ENCODE measurements around the gene COX5B.
A peak's percentile ranks its signal among the peaks of the same experiment; 100 is the strongest.
"Not testable (repeated sequence)": the region's sequence is repeated elsewhere in the genome, so short reads cannot be mapped to it uniquely, and the experiment has no call there.

The COX5B gene

DNA sequence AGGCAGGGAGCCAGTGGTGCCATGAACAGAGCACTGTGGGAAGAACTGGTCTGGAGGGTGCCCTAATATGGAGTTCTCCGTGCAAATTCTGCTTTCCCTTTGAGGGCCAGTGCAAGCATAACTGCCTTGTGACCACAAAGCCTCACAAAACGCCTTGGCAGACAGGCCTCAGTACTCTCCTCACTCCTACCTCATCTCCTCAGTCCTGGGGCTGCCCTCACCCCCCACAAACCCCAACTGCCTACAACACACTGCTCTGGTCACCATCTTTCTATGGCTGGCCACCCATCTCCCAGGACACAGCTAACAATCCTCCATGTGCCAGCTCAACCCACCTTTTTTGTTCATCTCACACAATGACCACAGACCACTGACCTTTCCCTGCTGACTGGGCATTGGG, 8.9 kb downstream of the COX5B start:
- DNase-seq, result no peak

DNA sequence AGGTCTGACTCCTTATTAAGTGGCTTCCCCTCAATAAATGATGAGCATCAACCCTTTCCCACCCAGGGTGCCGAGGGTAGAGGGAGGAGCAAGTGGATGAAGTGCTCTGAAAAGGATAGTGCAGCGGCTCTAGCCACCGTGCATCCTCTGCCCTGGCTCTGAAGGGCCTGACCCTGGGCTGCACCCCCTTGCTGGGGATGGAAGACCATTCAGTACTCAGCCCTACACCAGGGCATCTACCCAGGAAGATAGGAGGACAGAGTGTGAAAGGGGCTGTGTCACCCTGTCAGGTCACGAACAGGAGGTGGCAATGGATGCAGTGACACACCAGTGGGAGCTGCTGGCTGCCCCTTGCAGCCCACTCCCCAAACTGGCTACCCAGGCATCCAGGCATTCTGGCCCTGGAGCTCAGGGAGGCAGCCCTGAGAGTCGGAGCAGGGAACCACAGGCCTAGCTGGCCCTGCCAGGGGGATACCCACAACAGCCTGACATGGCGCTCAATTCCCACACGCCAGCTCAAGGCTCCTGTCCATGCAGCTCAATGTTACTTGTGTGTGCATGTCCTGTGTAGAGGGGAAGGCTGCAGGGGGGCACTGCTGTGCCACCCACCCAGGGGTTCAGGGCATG, 10.4 kb downstream of the COX5B start:
- DNase-seq, result no peak

DNA sequence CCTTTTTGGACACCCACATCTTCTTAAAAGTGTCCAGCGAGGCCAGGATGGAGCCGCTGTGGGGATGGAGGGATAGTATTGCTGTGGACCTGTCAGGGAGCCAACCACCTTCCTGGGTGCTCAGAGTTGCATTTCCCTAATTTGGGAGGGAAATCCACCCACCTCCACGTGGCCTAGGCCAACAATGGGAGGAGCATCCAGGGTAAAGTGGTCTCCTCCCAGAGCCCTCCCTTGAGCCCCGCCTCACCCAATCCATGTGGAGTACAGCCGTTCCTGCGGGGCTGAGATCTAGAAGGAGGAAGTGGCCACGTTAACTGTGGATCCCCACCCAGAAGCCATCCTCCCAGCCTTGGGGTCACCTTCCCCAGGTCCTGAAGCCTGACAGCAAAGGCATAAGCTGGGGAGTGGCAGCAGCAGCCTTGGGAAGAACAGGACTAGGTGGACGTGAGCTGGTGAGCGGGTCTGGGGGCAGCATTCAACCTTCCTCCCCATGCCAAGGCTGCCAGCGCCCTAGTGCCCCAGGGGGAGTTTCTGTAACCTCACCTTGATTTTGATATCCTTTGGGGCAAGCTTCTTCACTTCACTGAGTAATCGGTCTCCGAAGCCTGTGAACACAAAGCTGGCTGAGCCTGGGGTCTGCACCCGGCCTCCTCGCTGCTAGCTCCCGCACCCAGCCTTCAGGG, 11.2 kb downstream of the COX5B start:
- DNase-seq, result no peak

DNA sequence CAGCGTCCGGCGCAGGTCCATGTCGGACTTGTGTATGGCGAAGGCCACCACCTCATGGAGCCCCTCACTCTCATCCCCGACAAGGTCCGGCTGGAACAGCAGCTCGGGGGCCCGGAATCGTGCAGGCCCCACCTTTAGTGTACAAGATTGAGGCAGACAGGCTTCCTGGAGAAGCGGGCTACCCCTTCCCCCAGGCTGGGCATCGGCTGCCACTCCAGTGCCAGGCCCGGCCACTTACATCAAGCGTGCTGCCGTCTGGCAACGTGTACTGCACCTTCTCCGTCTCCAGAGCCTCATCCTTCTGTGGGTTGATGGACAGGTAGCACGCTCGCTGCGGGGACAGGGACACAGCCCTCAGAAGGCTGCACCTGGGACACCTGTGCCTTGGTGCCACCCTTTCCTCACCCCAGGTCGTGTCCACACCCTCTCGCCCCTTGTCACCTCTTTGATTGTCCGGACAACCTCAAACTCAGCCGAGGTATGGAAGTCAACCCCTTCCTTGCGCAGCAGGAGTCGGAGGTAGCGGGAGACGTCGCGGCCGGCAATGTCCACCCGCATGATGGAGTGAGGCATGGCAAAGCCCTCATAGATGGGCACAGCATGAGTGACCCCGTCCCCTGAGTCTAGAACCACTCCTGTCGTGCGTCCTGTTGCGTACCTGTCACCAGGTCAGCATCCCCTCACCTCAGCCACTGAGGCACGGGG, 12.3 kb downstream of the COX5B start:
- no peak for DNase-seq

DNA sequence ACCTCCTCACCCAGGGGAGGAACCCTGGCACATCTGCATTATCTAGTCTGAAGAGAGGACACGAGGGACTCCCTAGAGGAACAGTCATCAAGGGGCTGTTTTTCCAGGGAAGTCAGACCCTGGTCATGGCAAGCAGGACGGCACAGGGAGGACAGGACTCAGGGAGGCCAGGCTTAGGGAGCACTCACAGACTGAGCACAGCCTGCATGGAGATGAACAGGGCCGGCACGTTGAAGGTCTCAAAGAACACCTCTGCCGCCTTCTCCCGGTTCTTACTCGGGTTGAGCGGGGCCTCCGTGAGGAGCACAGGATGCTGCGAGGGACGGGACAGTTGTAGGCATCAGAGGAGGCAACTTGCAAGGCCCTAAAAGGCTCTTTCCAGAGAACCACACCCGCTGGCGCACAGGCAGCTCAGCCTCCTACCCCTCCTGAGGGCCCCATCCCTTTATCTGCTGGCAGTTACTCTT, 12.9 kb downstream of the COX5B start:
- DNase-seq, result no peak

DNA sequence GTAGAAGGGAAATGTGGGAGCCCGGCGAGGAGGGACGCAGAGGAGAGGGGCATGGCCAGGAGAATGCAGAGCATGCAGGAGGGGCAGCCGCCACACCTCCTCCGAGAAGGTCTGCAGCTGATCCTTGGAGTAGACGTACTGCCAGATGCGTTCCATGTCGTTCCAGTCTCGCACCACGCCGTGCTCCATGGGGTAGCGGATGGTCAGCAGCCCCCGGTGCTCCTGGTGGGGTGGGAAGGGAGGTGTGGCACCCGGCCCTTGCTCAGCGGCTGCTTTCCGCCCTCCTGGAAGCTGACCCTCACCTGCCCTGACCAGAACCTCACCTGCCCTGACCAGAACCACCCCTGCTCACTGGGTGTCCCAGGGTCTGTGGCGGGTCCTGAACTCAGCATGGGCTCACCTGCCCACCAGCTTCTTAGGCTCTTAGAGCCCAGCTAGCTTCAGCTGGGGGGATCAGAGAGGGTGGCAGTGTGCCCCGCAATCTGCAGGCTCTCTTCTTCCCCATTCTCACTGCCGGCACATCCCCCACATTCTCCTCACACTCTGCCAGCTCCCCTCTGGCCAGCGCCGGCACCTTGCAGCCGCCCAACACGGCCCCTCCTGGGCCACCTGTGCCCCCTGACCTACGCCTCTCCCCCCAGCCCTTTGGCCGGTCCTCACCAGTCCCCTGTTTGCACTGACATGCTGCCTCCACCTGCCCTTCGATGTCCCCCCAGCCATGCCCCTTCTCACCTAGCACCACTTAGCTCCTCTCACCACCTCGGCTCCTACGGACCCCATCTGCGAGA, 13.6 kb downstream of the COX5B start:
- DNase-seq, result no peak

DNA sequence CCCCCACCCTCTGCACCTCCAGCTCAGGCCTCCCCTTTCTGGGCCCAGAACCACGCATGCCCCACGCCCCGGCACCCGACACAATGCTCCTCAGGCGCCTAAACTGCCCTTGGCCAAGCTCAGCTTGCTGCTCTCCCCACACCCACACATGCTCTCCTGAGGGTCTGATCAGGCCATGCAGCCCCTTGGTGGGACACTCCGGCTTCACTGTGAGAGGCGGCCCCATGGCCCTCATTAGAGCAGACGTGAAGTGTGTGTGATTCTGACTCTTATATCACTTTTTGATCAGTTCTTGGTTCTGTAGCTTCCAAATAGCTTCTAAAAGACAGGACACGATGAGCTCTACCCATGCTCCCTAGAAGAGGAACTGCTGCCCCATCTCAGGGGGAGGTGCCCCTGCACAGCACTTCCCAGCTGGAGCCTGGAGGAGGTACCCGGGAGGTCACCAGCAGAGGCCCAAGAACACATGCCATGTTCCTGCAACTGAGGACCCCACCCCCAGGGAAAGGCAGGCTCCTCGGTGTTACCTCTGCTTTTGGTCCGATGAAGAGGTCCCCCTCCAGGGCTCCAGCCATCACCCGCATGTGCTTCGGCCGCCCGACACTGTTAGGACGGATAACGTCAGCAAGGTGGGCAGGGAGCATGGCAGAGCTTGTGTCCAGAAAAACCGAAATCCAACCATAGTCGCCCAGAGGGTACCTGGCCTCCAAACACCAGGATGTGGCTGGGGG, 14.3 kb downstream of the COX5B start:
- DNase-seq, result no peak

DNA sequence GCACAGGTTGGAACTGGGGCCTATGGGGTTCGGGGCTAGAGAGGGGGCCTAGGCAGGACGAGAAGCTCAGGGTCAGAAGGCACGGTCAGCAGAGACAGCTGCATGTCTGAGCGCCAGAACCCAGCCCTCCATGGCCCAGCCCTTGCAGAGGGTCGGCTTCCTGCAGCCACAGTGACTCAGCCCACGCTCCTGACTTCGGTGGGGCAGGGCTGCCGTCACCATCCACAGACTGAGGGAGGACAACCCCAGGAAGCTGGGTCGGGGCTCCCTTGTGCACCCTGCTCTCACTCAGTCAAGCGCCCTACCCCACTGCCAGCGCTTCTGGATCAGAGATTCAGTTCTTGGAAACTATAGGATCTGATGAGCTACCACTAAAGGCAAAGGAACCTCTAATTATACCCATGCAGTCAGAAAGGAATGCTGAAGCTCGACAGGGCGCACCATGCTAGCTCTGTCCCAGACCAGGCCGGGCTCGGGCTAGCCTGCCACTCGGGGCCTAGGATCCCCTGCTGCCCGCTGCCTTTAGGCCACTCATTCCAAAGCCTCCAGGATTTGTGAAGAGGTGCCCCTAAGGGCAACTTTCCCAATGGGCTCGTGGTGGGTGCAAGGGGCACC, 15.0 kb downstream of the COX5B start:
- DNase-seq, result peak; percentile 72

DNA sequence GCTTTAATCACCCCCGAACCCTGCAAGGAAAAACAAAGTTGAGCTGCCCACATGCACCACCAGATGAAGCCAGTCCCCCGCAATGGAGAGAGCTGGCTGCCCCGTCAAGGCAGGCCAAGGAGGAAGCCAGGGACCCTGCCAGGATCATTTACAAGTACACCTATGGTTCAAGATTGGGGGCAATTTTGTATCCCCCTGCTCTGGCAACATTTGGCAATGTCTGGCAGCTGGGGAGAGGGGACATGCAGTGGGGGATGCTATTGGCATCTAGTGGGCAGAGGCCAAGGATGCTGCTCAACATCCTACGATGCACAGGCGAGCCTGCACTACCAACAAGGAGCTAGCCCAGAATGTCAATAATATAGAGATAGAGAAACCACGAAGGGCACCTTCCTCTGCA, 16.1 kb downstream of the COX5B start:
- no peak for DNase-seq

DNA sequence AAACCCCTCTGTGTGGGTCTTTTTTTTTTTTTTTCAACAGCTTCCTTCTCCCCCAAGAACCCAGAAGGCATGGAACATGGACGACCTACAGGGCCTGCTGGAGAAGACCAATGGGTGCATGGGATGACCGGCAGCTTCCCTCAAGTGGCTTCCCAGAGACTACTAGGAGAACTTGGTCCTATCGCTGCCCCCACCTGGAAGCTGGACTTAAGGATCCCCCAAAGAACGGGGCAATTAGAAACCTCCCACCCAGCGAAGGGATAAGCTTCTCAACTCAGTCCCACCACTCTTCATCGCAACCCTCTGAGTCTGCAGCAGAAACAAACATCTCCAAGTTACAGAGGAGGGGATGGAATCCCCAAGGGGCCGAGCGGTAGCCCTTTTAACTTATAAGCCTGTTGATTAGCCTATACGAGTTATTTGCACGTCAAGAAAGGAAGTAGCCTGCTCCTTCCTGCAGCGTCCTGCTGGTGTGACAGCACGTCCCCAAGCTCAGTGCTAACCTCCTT, 16.6 kb downstream of the COX5B start:
- DNase-seq, result no peak

DNA sequence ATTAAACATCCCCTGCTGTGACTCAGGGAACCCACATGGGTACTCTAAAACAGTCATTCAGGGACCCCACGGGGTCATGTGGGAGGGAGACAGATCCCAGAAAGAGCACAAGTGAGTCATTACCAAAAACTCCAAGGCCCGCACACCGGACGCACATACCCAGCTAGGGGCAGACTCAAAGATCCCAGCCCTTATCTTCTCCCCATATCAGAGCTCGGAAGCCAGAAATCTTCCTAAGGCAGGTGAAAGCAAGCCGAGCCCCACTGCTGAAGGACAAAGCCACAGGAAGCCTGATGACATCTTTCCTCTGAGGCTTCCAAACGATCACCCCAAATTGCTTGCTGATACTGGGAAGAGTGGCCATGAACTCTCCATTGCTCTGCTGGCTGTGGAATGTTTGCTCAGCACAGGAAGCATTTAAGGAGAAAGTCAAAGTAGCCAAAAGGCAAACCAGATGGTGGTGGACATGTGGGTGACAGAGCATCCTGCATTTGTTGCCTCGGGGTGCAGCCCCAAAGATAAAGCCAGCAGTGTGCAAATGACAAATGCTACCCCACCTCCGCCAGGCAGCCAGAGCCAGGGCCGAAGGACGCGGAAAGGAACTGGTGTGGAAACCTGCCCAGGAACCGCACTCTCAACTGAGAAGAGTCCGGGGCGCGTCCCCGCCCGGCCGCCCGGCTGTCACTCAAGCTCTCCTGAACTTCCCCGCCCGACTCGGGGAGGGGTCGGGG, 17.2 kb downstream of the COX5B start:
- peak; percentile 95 for DNase-seq

DNA sequence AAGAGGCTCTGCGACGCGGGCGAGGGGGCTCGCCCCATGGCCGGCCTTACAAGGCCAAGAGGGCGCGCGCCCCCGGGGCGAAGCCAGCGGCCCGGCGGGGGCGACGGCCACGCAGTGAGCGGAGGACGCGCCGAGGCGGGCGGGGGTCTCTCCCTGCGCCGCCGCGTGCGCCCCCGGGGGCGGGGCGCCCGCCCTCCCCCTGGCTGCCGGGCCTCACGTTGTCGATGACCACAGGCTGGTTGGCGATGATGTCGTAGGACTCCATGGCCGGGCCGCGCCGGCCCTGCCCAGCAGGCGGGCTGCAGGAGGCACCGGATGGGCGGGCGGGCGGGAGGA, 17.7 kb downstream of the COX5B start:
- DNase-seq, result no peak

DNA sequence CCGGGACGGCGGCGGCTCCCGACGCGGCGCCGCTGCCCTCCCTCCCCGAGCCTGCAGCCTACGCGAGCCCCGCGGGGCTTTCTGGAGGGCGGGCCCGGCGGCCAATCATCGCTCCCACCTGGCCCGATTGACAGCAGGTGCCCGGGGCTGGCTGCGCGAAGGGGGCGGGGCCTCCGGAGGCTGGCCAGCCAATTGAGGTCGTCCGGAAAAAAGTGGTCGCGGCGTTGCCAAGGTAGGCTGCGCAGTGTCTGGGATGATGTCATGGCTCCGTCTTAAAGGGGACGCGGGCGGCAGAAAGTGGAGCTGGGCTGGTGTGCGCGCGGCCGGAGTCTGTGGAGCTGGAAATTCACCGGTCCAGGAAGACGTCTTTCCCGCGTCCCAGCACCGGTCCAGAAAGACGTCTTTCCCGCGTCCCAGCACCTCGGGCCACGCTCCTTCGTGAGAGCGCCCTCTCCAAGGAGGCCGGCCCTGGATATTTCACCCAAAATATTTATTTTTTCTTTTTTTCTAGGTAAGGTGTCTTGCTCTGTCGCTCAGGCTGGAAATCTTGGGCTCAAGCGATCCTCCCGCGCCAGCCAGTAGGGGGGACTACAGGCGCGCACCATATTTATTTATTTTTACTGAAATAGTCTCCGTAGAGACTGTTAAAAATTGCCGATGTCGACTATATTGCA, 18.2 kb downstream of the COX5B start, which contains the start of gene ACTR1B:
ACTR1B (minus strand) TSS at position 83 of the 674 bp plus-strand sequence. CDS start 154 bp downstream, outside the sequence.
- DNase-seq, result peak; percentile 99

DNA sequence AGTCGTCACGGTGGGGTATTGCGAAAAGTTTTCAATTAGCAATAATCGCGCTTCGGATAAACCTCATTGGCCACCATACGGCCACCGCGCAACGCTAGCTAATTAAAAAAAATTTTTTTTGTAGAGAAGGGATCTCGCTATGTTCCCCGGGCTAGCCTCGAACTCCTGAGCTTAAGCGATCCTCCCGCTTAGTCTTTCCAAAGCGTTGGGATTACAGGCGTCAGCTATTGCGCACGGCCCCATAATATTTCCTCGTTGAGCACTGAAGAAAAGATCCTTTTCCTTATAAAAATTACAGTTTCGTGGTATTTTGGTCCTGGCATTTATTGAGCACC, 18.7 kb downstream of the COX5B start:
- DNase-seq, result no peak

DNA sequence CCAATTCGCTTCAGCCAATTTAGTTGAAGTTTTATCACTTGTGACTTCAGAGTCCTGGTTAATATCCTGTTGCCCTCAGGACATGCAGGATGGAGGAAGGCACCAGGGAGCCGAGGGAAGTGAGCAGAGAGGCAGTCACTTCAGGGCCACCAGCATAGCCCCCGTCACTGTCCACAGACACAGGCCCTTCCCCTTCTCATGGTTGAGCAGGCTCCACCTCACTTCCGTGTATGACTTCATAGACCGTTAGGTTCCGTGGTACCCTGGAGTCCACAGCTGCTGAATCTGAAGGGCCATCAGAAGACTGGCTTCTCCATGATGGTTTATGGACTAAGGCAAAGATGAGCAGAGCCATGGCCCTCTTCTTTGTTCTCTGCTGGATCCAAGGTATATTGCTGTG, 23.6 kb downstream of the COX5B start, which contains the start of gene C2orf92:
C2orf92 (plus strand) TSS at position 266 of the 400 bp plus-strand sequence; CDS start at position 342, 76 bp downstream.
- no peak for DNase-seq

DNA sequence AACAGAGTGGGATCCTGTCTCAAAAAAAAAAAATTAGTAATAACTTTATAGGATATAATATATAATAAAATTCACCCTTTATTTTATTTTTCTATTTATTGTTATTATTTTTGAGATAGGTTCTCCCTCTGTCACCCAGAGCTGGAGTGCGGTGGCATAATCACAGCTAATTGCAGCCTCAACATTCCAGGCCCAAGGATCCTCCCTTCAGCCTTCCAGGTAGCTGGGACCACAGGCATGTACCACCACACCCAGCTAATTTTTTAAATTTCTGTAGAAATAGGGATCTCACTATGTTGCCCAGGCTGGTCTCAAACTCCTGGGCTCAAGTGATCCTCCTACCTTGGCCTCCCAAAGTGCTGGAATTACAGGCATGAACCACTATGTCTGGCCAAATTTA, 24.6 kb downstream of the COX5B start:
- DNase-seq, result no peak

DNA sequence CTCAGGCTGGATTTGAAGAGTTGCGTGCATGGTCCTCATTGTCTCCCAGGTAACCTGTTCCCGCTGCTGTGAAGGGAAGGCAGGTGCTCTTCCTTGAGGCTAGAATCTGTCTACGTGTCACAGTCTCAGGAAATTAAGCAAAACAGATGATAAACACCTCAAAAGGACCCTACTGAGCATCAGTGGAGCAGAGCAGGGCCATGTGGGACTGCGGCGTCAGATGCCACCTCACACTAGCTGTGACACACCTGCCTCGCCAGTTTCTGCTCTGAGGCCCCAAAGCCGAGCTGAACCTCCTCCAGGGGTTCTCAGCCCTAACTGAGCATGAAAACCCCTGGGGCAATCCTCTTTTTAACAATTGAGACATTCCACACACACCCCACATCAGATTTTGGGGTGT, 25.7 kb downstream of the COX5B start:
- DNase-seq, result no peak

DNA sequence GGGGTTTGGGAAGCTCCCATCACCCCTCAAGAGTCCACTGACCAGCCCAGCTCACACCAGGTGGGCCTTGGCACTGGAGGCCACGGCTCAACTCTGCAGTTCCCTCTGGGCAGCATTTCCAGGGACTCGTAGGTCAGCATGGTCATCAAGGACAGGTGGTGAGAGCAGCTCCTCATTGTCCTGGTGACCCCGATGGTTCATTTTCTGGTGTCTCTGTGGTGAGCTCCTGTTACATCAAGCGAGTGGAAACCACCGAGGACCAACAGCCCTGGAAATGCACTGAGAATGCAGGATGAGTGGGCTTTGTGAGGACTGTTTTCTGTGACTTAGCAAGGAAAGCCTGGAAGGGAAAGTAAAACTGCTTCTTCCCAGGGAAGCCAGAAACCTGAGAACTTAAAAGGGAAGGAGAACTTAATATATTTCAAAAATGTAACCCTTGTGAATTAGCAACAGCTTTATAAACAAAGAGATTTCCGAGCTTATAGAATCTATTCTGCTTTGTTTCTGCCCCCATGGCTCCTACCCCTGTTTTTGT, 26.8 kb downstream of the COX5B start:
- DNase-seq, result not testable (repeated sequence)

DNA sequence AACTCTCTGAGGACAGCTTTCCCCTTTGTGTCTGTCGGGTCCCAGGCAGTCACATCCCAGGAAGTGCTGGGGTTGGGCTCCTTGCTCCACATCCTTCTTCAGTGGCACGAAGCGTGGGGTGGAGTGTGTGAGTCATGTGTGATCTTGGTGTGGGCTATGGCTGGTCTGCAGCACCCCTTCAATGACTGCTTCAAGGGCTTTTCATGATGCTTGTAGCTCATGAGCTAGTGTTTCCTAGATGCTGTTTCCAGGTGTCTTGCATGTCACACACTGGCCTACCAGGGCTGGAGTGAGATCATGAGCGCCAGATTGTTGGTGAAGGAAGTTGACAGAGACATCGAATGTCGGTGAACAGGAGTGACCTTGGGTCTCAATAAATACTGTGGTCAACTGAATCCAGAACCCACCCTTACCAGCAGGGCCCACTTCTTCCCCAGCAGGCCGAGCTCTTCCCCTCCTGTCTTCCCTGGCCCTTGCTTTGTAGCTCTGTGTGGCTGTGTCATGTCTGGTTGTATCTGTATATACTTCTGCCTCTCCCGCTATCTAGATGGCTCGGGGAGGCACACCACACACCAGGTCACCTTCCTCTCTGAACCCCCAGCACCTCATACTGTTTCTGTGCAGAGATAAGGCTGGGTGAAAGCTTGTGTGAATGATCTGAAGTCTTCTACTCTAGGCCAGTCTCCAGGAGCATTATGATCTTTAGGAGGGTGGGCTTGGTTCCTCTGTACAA, 27.5 kb downstream of the COX5B start:
- no peak for DNase-seq

DNA sequence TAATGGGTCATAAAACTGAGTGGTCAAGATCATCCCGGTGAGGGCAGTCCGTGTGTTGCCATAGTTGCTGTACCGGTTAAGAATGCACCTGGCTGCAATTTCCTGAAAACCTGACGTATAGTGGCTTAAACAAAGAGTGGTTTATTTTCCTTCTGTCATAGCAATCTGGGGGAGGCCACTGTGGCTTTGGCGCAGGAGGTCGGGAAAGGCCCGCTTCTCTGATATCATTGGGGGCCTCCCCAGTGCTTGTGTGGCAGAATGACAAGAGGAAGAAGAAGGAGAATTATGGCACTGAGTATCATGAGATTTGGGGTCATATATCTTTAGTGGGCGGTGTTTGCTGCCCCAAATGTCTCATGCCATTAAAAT, 28.0 kb downstream of the COX5B start:
- no peak for DNase-seq
